Activated naive CD8-positive, alpha-beta T cell treated with anti-CD3 and anti-CD28 coated beads, Interleukin-2, amount 10 ng/mL, durations not matched to agents 7 days and 5 days (primary cell): ENCODE results near the gene ZNF326. TPM values are rescaled to one million over a fixed set of nuclear protein-coding genes. Genes with fewer than 3 reads are reported as not detected.
"Not testable (repeated sequence)": the region's sequence is repeated elsewhere in the genome, so short reads cannot be mapped to it uniquely, and the experiment has no call there.

Experiments
- ATAC-seq: fragments of 150-1000 bp; cut with Tn5 transposase; one replicate; pipeline ENCODE4 v1.10.0; 2021; ENCODE audit warnings: low read depth, moderate library complexity
- POLR2A ChIA-PET: fragments of 350-600 bp; sonication (Branson Sonifier 250); formaldehyde crosslinking; loops from one replicate; lab custom pipeline; 2021; ENCODE audit warnings: antibody characterized with exemption; lab: Charles Lee
- DNase-seq: peaks from one replicate; pipeline ENCODE4 v3.0.0; 2021
- H3K27ac Mint-ChIP-seq: one replicate; pipeline ENCODE4 v1.8.0; 2022; ENCODE audit warnings: mild to moderate bottlenecking, mixed read lengths
- H3K27me3 Mint-ChIP-seq: one replicate; pipeline ENCODE4 v1.8.0; 2022; ENCODE audit warnings: mild to moderate bottlenecking, moderate library complexity, mixed read lengths
- H3K36me3 Mint-ChIP-seq: one replicate; pipeline ENCODE4 v1.8.0; 2021; ENCODE audit warnings: mild to moderate bottlenecking, mixed read lengths
- H3K4me1 Mint-ChIP-seq: one replicate; pipeline ENCODE4 v1.8.0; 2021; ENCODE audit warnings: mixed read lengths
- H3K4me3 Mint-ChIP-seq: one replicate; pipeline ENCODE4 v1.8.0; 2022; ENCODE audit warnings: mild to moderate bottlenecking, moderate library complexity, mixed read lengths
- H3K9me3 Mint-ChIP-seq: one replicate; pipeline ENCODE4 v1.8.0; 2021; ENCODE audit warnings: mixed read lengths
- total RNA-seq, 2 experiments: library from RNA; stranded (reverse); gene quantifications; one replicate each; pipeline ENCODE4 v1.2.3, GENCODE V29; 2021

The ZNF326 gene
- total RNA-seq, 2 experiments from 2014 or later = 18.1 to 18.2 TPM

DNA sequence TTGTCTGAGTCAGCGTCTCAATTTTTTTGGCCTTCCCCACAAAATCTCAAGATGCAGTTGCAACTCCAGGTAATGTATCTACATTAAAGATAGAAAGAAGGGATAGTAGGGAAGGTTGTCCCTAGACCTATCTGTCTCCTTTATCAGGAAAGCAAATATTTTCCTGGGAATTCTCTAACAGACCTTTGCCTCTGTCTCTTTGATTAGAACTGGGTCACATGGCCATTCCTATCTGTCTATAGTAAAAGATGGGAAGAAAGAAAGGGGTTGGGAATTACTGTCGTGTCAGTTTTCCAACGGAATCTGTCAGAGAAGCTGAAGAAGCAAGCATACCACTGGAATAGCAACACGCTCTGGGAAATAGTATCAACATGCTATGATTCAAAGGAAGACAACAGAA lies 48.7 kb downstream of the ZNF326 start:
- no peaks in the 10 kb centered on the region for H3K9me3 Mint-ChIP-seq
- H3K36me3 Mint-ChIP-seq = no peaks in the 10 kb centered on the region
- no peak overlapping the region for H3K27ac Mint-ChIP-seq
- POLR2A ChIA-PET = no interaction called here
- H3K4me1 Mint-ChIP-seq = no peaks in the 10 kb centered on the region
- no peak for ATAC-seq
- DNase-seq = no peak
- H3K27me3 Mint-ChIP-seq = peaks cover 4% of the 10 kb centered on the region
- no peak overlapping the region for H3K4me3 Mint-ChIP-seq

DNA sequence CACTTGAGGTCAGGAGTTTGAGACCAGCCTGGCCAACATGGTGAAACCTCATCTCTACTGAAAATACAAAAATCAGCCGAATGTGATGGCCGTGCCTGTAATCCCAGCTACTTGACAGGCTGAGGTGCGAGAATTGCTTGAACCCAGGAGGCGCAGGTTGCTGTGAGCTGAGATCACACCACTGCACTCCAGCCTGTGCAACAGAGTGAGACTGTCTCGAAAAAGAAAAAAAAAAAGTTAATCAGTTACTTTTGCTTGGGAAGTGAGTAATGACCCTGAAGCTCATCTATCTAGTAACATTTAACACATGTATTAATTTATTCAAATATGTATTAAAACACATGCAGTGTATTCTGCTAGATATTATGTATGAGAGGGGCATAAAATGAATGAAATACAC lies 49.4 kb downstream of the ZNF326 start:
- no peak for DNase-seq
- Mint-ChIP-seq H3K27ac (no peak overlapping the region), H3K4me1 (no peaks in the 10 kb centered on the region), H3K4me3 (no peak overlapping the region), H3K27me3 (peaks cover 4% of the 10 kb centered on the region), H3K36me3 (no peaks in the 10 kb centered on the region), H3K9me3 (no peaks in the 10 kb centered on the region)
- POLR2A ChIA-PET = no interaction called here
- no peak for ATAC-seq

DNA sequence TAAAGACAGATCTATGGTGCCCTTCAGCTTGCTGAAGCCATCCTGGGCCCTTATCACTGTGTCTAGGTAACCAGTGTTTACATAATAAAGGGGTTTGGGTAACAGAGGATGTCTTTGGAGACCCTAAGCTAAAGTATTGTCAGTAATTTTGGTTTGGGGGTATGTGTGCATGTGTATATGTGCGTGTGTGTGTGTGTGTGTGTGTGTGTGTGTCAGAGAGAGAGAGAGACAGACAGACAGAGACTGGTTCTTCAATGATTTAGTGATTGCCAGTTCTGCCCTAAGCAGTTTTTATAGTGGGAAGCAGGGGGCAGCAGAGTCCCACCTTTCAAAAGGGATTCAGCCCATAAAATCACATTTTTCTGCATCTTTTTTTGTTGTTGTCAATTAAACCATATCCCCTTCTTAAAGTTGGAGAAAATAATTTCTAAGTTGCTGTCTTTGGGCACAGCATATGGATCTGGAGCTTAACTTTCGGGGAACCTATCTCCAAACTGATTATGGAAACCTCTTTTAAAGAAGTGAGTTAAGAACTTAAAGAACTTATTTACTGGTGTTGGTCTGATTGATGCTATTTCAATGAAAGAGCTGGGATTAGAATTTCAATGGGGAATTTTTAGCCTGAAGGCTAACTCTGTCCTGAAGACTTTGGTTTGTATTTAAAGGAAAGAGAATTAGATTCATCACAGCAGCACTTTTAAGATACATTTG lies 51.1 kb downstream of the ZNF326 start:
- POLR2A ChIA-PET = no interaction called here
- H3K36me3 Mint-ChIP-seq = no peaks in the 10 kb centered on the region
- ATAC-seq (no peak), DNase-seq (no peak)
- H3K27me3 Mint-ChIP-seq = peaks cover 4% of the 10 kb centered on the region
- H3K4me3 Mint-ChIP-seq = no peak overlapping the region
- no peaks in the 10 kb centered on the region for H3K9me3 Mint-ChIP-seq
- H3K27ac Mint-ChIP-seq = no peak overlapping the region
- H3K4me1 Mint-ChIP-seq = no peaks in the 10 kb centered on the region

DNA sequence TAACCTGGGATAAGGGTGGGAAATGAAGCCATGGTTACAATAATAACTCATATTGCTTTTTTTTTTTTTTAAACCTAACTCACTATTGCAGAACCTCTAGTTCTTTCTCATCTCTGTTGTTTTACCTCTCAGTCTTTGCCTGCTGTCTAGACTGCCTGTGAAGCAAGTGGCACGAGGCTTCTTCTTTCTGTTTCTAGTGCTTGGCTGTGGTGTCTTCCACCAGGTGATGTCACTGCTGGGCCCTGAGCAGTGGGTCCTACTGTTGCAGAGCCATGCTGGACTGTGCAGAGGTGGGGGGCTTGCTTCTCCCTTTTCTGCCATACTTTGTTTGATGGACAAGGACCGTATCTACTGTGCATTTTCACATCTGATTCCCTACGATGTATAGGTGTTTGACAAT lies 51.7 kb downstream of the ZNF326 start:
- POLR2A ChIA-PET = no interaction called here
- H3K36me3 Mint-ChIP-seq = no peaks in the 10 kb centered on the region
- no peak overlapping the region for H3K4me3 Mint-ChIP-seq

DNA sequence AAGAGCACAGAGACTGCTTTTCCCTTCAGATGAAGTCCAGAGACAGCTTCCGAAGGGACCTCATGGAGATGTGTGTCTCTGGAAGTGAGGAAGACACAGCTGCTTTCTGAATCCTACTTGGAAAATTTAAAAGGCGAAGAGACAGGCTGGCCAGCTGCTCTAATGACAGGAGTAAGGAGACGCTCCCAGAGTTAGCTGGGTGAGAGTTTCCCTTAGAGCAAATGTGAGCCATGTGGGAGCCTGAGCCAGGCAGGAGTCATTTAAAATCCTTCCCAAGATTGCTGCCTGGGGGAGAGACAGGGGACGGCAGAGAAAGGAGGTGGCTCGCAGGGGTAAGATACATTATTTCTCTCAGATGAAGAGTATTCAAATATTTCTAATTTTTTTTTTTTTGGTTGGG lies 53.1 kb downstream of the ZNF326 start:
- no peaks in the 10 kb centered on the region for H3K9me3 Mint-ChIP-seq
- DNase-seq (no peak), ATAC-seq (no peak)
- no peak overlapping the region for H3K4me3 Mint-ChIP-seq
- no peaks in the 10 kb centered on the region for H3K4me1 Mint-ChIP-seq
- H3K27me3 Mint-ChIP-seq = peaks cover 8% of the 10 kb centered on the region
- POLR2A ChIA-PET = no interaction called here
- H3K36me3 Mint-ChIP-seq = no peaks in the 10 kb centered on the region
- no peak overlapping the region for H3K27ac Mint-ChIP-seq

More for the DNA sequence above, 51.7 kb downstream of the ZNF326 start:
- H3K27me3 Mint-ChIP-seq = peaks cover 7% of the 10 kb centered on the region
- H3K4me1 Mint-ChIP-seq = no peaks in the 10 kb centered on the region
- ATAC-seq (no peak), DNase-seq (no peak)
- H3K27ac Mint-ChIP-seq = no peak overlapping the region
- H3K9me3 Mint-ChIP-seq = no peaks in the 10 kb centered on the region

DNA sequence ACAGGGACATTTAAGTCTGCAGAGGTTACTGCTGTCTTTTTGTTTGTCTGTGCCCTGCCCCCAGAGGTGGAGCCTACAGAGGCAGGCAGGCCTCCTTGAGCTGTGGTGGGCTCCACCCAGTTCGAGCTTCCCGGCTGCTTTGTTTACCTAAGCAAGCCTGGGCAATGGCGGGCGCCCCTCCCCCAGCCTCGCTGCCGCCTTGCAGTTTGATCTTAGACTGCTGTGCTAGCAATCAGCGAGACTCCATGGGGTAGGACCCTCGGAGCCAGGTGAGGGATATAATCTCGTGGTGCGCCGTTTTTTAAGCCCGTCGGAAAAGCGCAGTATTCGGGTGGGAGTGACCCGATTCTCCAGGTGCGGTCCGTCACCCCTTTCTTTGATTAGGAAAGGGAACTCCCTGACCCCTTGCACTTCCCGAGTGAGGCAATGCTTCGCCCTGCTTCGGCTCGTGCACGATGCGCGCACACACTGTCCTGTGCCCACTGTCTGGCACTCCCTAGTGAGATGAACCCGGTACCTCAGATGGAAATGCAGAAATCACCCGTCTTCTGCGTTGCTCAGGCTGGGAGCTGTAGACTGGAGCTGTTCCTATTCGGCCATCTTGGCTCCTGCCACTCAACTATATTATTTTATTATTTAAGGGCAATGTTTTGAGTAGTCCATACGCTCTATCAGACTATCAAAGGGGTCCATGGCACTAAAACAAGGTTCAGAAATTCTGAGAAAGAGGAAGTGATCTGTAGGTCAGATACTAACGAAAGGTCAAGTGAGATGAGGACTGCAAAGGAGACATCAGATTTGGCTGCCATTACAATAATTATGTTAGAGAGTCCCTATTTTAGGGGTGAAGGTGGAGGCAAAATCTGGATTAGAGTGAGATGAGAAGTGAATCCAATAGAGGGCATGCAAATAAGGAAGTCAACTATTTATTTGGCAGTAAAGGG lies 68.1 kb downstream of the ZNF326 start:
- H3K4me1 Mint-ChIP-seq, H3K9me3 Mint-ChIP-seq, H3K27ac Mint-ChIP-seq, DNase-seq, POLR2A ChIA-PET, H3K36me3 Mint-ChIP-seq, H3K27me3 Mint-ChIP-seq, ATAC-seq, H3K4me3 Mint-ChIP-seq: not testable (repeated sequence)

DNA sequence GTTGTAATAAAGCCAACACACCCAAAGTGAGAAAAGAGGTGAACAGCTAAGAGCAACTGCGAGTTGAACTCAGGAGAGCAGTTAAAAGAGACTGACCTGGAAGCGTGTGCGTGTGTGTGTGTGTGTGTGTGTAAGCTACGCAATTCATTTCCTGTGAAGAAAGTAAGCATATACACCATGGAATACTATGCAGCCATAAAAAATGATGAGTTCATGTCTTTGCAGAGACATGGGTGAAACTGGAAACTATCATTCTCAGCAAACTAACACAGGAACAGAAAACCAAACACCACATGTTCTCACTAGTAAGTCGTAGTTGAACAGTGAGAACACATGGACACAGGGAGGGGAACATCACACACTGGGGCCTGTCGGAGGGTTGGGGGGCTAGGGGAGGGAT lies 69.2 kb downstream of the ZNF326 start:
- H3K27ac Mint-ChIP-seq, H3K27me3 Mint-ChIP-seq, ATAC-seq, H3K36me3 Mint-ChIP-seq, POLR2A ChIA-PET, DNase-seq, H3K4me3 Mint-ChIP-seq, H3K4me1 Mint-ChIP-seq, H3K9me3 Mint-ChIP-seq: not testable (repeated sequence)

DNA sequence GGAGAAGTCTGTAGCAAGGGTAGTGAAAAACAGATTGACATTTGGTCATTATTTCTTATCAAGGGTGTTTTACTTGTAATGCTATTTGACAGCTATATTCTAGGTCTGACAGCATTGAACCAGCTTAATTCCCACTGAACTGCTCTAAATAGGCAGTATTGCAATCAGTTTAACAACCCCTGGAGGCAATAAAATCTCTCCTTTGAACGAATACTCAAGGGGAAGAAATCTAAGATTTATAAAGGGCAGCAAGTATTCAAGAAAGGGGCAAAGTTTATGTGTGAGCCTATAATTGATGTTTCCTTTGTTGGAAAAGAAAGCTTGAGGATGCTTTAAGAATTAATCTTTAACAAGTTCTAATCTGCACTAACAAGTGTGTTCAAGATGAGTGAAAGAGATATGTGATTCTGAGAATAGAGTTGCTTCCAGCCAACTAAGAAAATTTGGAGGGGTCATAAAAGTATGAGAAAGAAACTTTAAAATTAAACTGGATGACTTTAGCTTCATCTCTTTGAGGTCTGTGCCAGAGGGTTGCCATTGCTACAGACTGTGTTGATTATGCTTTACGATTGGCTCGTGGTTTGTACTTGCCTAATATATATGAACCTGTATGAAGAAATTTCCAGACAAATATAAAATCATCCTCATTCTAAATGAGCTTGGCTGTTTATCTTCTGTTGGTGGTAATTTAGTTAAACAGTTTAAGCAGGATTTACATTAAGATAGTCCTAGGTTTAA lies 72.5 kb downstream of the ZNF326 start:
- H3K4me1 Mint-ChIP-seq = no peaks in the 10 kb centered on the region
- H3K36me3 Mint-ChIP-seq = no peaks in the 10 kb centered on the region
- peaks cover 6% of the 10 kb centered on the region for H3K27me3 Mint-ChIP-seq
- POLR2A ChIA-PET = no interaction called here
- ATAC-seq = no peak
- peaks cover 4% of the 10 kb centered on the region for H3K9me3 Mint-ChIP-seq
- DNase-seq = no peak
- no peak overlapping the region for H3K4me3 Mint-ChIP-seq
- no peak overlapping the region for H3K27ac Mint-ChIP-seq

DNA sequence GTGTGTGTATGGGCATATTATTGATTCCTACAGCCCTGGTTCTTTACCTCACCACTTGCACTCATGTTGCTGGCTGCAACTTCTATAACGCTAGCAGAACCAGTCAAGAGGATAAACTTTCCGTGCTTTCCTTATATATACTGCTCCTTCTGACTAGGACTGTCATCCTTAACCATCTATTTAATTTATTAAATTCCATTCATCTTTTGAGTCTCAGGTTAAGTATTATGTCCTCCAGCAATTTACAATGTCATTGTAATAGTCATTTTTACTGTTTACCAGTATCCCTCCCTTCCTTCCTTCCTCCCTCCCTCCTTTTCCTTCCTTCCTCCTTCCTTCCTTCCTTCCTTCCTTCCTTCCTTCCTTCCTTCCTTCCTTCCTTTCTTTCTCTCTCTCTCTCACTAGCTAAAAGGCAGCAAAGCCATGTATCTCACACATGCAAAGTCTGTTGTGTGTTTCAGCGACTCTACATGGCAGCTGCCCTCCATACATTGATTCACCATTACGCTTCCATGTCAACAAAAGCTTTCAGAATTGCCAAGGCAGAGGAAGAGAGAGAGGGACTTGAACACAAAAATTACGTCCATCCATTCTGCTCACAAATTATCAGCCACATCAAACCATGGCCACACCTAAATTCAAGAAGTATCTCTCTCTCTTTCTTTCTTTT lies 73.8 kb downstream of the ZNF326 start:
- peaks cover 1% of the 10 kb centered on the region for H3K9me3 Mint-ChIP-seq
- no peak overlapping the region for H3K27ac Mint-ChIP-seq

DNA sequence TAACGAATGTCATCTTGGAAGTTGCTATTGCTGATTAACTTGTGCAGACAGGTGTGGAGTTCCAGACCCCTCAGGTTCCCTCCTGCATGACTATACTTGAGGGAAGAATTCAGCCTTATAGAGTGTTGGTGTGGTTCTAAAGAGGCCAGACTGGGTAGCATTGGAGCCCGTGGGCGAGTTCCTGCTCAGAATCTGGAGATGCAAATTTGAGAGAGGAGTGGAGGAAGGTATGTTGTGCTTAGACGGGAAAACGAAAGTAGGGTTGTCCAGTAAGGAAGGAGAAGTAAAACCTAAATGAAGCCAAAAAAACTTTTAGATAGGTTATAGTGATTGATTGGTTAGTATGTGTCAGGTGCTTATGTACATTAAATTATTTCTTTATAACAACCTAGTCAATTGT lies 79.2 kb downstream of the ZNF326 start:
- no peak for ATAC-seq
- peaks cover 5% of the 10 kb centered on the region for H3K27me3 Mint-ChIP-seq
- no peaks in the 10 kb centered on the region for H3K9me3 Mint-ChIP-seq
- POLR2A ChIA-PET = no interaction called here
- no peak overlapping the region for H3K27ac Mint-ChIP-seq
- H3K4me1 Mint-ChIP-seq = no peaks in the 10 kb centered on the region
- no peak overlapping the region for H3K4me3 Mint-ChIP-seq
- no peak for DNase-seq
- no peaks in the 10 kb centered on the region for H3K36me3 Mint-ChIP-seq

More for the DNA sequence above, 73.8 kb downstream of the ZNF326 start:
- Mint-ChIP-seq H3K4me1 (no peaks in the 10 kb centered on the region), H3K27me3 (peaks cover 6% of the 10 kb centered on the region), H3K36me3 (no peaks in the 10 kb centered on the region), H3K4me3 (no peak overlapping the region)
- DNase-seq = no peak
- no peak for ATAC-seq
- POLR2A ChIA-PET = no interaction called here

DNA sequence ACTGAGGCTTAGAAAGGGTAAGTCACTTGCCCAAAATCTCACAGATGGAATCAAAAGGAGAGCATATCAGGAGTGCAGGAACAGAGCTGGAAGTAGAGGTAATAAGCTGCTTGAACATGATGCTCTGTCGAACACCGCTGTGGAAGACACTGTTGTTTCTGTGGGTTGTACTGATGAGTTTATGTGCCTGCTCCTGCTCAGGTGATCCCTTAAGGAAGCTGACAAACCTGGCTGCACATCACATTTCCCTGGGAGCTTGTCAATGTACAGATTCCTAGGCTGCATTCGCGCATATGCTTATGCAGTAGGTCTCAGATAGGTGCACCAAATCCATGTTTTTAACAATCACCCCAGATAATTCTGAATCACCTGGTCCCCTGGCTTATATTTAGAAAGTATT lies 79.7 kb downstream of the ZNF326 start:
- Mint-ChIP-seq H3K9me3 (no peaks in the 10 kb centered on the region), H3K27ac (no peak overlapping the region), H3K4me3 (no peak overlapping the region), H3K27me3 (peaks cover 2% of the 10 kb centered on the region), H3K36me3 (no peaks in the 10 kb centered on the region), H3K4me1 (no peaks in the 10 kb centered on the region)
- no peak for ATAC-seq
- DNase-seq = no peak
- POLR2A ChIA-PET = no interaction called here

DNA sequence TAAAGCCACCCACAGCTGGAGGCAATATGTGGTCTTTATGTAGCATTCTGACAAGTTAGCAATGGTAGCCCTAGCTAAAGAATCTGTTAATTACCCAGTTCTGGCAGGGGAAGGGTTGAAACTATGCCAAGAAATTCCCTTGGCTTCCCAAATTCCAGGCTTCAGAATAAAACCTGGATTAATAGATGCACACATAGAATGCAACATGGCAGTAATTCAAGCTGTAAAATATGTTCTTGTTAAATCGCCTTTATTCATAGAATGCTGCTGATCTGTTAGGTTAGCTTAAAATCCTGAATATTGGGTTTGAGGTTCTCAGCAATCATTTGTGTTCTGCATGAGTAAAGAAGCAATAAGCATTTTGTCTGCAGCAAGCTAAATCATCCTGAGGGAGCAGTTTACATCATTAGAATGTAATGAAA lies 80.1 kb downstream of the ZNF326 start:
- Mint-ChIP-seq H3K4me3 (no peak overlapping the region), H3K27ac (no peak overlapping the region), H3K9me3 (no peaks in the 10 kb centered on the region), H3K4me1 (no peaks in the 10 kb centered on the region), H3K27me3 (peaks cover 2% of the 10 kb centered on the region), H3K36me3 (no peaks in the 10 kb centered on the region)
- ATAC-seq = no peak
- POLR2A ChIA-PET = no interaction called here
- no peak for DNase-seq

DNA sequence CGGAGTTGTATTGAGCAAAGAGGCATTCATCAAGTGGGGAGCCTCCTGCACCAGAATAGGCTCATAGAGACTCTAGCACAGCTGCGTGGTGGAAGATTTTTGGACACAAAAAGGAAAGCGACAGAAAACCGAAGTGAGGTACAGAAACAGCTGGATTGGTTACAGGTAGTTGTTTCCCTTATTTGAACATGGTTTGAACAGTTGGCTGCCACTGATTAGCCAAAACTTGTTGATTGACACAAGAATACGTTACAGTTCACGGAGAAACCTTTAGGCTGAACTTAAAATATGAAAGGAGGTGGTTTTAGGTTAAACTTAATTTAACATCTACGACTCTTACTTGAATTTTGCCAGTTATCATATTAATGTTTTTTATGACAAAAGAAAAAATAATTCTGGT lies 89.1 kb downstream of the ZNF326 start:
- Mint-ChIP-seq H3K4me3 (no peak overlapping the region), H3K9me3 (no peaks in the 10 kb centered on the region), H3K27me3 (peaks cover 19% of the 10 kb centered on the region), H3K4me1 (no peaks in the 10 kb centered on the region), H3K36me3 (no peaks in the 10 kb centered on the region), H3K27ac (no peak overlapping the region)
- POLR2A ChIA-PET = no interaction called here
- no peak for DNase-seq
- no peak for ATAC-seq
